HG02884 (cell line): Measurements from ENCODE around the gene PFN1.
"Not testable (repeated sequence)": the region's sequence is repeated elsewhere in the genome, so short reads cannot be mapped to it uniquely, and the experiment has no call there.

Source experiments
- ATAC-seq: cut with Tn5 transposase; IDR thresholded peaks from one replicate; pipeline ENCODE4 v1.9.1; 2021; ENCODE audit warnings: mild to moderate bottlenecking, moderate library complexity; ENCODE audit not compliant: unreplicated experiment

The PFN1 gene

DNA sequence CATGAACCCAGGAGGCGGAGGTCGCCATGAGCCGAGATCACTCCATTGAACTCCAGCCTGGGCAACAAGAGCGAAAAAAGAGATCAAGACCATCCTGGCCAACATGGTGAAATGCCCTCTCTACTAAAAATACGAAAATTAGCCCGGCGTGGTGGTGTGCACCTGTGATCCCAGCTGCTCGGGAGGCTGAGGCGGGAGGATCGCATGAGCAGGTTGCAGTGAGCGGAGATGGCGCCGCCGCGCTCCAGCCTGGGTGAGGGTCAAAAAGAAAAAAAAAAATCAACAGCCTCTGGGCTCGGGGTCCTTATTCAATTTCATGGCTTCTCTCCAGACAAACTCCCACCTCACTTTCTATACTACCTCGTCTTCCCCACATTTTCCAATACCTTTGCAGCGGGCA, 19.4 kb downstream of the PFN1 start:
- ATAC-seq = no peak

DNA sequence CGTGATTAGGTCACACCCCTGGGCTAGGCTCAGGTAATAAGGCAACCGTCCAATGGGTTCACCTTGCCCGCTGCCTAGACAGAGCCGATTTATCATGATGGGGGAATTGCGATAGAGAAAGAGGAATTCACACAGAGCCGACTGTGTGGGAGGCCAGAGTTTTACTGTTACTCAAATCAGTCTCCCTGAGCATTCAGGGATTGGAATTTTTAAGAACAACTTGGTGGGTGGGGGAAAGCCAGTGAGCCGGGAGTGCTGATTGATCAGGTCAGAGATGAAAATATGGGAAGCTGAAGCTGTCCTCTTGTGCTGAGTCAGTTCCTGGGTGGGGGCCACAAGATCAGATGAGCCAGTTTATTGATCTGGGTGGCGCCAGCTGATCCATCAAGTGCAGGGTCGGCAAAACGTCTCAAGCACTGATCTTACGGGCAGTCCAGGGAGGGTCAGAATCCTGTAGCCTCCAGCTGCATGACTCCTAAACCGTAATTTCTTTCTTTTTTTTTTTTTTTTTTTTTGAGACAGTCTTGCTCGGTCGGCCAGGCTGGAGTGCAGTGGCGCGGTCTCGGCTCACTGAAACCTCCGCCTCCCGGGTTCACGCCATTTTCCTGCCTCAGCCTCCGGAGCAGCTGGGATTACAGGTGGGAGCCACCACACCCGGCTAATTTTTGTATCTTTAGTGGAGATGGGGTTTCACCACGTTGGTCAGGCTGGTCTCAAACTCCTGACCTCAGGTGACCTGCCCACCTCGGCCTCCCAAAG, 21.6 kb downstream of the PFN1 start:
- not testable (repeated sequence) for ATAC-seq

DNA sequence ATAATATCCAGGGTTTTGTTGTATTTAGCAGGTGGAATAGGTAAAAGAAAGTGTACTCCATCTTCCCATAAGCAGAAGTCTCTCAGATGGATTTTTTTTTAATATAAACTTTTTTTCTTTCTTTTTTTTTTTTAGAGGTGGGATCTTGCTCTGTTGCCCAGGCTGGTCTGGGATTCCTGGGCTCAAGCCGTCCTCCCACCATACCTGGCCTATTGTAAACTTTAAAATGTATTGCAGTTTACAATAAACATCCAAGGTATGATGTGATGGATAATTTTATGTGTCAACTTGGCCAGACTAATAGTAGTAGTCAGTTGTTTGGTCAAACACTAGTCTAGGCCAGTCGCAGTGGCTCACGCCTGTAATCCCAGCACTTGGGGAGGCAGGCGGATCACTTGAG, 27.0 kb downstream of the PFN1 start:
- no peak for ATAC-seq

DNA sequence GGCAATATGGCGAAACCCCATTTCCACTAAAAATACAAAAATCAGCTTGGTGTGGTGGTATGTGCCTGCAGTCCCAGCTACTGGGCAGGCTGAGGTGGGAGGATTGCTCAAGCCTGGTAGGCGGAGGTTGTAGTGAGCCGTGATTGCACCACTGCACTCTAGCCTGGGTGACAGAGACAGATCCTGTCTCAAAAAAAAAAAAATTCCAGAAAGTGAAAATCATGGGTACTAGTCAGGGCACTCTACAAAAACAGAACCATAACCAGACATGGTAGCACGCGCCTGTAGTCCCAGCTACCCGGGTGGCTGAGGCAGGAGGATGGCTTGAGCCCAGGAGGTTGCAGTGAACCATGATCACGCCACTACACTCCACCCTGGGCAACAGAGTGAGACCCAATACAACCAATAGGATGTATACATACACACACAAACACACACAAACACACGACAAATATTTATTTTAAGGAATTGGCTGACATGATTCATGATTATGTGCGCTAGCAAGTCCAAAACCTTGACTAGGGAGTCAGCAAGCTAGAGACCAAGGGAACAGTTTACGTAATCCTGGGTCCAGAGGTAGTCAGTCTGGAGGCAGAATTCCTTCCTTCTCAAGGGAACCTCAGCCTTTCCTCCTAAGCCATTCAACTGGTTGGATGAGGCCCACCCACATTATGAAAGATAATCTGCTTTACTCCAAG, 27.8 kb downstream of the PFN1 start:
- no peak for ATAC-seq

DNA sequence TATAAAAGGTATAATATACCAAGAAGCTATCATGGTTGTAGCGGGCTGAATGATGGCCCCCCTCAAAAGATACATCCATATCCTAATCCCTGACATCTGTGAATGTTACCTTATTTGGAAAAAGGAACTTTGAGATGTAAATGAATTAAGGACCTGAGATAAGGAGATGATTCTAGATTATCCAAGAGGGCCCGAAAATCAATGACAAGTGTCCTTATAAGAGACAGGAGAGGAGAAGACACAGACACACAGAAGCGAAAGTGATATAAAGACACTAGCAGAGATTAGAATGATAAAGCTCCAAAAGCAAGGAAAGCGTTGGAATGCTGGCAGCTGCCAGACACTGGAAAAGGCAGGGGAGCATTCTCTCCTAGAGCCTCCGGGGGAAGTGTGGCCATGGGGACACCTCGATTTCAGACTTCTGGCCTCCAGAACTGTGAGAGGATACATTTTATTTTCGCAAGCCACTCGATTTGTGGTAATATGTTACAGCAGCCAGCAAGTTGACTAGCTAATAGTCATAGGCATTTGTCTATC, 28.8 kb downstream of the PFN1 start:
- ATAC-seq = no peak

DNA sequence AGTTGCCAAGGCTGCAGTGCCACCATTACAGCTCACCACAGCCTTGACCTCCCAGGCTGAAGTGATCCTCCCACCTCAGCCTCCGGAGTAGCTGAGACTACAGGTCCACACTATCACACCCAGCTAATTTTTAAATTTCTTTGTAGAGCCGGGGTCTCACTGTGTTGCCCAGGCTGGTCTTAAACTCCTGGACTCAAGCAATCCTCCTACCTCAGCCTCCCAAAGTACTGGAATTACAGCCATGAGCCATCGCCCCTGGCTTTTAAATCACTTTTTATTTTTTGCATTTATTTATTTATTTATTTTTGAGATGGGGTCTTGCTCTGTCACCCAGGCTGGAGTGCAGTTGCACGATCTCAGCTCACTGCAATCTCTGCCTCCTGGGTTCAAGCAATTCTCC, 33.8 kb downstream of the PFN1 start:
- not testable (repeated sequence) for ATAC-seq

DNA sequence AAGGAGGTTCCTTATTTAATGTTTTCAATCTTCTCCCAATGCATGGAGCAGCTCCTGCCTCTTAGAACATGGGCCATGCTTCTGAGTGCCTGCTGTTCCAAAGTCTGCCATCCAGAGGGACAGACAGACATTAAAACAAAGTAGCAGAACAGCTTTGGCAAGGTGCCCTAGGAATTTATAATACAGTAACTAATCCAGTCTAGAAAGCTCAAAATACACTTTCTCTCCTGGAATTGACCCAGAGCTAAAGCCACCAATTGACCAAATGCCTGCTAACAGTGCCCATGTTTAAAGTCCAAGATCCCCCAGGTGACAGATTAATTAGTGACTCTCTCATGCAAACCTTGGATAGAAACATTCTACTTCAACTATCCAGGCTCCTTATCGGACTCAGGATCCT, 34.3 kb downstream of the PFN1 start:
- no peak for ATAC-seq

DNA sequence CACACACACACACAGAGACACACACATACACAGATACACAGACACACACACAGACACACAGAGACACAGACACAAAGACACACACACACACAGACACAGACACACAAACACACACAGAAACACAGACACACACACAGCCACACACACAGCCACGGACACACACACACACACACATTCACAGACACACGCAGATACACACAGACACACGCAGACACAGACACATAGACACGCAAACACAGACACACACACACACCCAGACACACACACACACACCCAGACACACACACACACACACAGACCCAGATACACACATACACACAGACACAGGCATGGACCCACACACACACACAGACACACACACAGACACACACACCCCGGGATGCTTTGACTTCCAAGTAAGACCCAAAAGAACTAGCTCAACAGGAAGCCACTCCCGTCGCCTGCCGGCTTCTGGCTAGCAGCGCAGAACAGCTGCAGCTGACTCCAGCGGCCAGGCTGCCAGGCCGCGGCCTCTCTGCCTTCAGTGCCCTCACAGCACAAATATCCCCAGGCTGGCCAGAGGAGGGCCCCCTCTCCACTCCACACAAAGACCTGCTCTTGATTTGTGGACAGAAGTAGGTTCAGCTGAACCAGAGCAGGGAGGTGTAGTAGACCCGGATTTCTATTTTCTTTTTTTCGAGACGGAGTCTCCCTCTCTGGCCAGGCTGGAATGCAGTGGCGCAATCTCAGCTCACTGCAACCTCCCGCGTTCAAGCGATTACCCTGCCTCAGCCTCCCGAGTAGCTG, 39.4 kb downstream of the PFN1 start:
- no peak for ATAC-seq

DNA sequence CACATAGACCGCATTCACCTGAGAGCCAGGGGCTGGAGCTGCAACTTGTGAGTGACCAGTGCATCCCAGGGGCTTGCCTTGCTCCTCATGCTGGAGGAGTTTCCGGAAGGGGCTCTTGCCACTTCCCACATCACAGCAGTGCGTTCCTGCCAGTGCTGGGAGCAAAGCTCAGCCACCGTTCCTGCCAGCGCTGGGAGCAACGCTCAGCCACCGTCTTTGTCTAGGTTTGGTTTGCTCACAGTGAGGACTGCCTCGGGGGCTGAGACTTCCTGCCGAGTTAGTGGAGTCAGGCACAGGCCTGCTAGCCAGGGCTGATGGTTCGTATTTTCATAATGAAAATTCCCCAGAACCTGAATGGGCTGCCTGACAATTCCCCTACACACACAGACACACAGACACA, 40.0 kb downstream of the PFN1 start:
- ATAC-seq = no peak

DNA sequence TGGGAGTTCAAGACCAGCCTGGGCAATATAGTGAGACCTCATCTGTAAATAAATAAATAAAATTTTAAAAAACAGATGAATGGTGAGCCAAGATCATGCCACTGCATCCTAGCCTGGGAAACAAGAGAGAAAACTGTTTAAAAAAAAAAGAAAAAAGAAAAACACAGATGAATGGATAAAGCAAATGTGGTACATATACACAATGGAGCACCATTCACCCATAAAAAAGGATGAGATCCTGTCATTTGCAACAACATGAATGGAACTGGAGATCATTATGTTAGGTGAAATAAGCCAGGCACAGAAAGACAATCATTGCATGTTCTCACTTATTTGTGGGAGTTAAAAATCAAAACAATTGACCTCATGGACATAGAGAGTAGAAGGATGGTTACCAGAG, 41.7 kb downstream of the PFN1 start:
- ATAC-seq = not testable (repeated sequence)

DNA sequence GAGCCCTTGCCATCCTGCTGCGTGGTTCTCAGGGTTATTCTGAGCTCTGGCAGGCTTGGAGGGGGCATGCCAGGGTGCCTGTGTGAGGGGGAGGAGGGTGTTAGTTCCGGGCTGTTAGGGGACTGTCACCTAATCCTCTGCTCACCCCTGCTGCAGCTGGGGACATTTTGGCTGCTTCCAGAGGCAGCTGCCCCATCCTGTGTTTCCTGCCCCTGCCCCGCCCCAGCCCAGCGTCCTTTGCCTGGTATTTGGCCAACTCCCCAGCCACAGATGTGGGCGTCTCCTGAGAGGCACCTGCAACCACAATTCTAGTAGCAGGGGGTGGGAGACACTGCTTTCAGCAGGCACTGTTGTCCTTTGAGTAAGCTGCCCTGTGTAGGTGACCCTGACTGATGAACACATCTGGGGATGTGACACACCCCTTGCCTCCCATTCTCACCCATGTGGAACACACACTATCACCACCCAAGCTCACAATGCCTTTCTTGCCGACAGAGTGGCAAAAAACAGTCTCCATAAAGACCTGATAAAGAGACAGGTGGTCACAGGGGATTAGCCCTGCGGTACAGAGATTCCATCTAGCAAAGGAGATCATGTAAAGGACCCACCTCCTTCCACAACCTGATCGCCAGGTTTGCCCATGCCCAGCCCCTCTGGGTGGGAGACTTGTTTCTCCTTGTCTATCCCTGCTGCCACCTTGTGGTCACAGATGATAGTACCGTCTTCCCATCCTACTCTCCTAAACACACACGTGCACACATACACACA, 45.1 kb downstream of the PFN1 start, which contains the start of gene CHRNE:
TSS of gene CHRNE (minus strand) at position 48 of the 768 bp plus-strand sequence. CDS start at position 13, 35 bp downstream.
- ATAC-seq = no peak

DNA sequence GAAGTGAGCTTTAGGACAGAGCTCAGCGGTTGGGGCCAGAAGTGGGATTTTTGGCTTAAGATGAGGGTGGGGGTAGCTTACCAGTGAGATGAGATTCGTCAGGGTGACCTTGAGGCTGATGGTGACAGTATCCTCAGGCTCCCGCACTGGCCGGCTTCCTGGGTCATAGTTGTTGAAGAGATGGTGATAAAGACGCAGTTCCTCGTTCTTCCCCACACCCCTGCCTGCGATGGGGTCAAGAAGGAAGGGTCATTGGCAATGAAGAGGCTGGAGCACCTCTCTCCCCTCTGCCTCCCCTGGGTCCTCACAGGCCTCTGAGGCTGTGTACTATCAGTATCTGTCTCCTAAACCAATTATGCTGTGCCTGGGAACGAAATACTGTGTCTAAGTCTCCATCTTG, 45.8 kb downstream of the PFN1 start:
- ATAC-seq = no peak

DNA sequence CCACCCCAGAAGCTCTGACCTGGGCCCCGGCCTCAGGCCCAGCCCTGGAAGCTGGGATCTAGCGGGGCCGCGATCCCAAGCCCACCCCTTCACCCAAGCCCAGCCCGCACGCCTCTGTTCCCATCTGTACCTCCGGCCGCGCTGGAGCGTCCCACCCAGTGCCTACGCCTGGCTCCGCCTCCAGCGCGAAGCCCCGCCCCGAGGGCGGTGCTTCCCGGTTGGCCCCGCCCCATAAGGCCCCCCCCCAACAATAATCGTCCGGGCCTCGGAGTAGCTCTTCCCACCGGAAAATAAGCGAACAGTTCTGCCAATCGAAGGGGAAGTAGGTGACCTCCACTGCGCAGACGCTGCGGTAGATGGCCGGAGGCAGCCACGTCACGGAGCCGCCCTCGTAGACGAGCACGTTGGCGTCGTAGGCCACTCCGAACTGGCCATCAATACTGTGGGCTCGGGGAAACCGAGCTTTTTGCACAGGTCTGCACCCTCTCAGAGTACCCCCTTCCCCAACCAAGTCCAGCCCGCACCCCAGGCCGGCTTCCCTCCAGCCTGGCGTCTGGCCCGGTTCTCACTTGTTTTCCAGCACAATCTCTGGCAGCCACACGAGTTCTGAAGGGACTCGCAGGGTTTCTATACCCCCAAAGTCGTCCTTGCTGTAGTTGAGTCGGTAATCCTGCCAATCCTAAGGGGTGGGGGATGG, 46.5 kb downstream of the PFN1 start:
- no peak for ATAC-seq

DNA sequence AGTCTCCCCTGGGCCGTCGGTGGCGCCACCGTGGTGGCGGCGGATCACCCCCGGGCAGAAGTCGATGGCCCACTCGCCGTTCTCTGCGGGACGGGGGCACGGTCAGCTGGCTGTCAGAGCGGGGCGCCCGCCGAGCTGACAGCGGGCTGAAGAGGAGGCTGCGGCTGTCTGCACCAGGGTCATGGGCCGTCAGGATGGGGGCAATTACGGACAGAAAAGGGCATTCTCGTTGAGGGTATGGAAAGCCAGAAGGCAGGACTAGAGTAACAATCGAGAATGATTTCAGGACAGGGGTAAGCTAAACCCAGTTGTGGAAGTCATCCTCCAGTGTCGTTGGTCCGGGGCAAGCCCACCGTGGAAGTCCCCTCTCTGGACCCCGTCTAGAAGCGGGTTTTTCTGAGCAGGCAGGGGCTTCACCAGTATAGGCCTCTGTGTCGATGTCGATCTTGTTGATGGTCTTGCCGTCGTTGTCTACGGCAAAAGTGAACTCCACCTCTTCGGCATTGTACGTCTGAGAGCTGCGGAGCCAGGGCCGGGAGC, 47.2 kb downstream of the PFN1 start:
- no peak for ATAC-seq

DNA sequence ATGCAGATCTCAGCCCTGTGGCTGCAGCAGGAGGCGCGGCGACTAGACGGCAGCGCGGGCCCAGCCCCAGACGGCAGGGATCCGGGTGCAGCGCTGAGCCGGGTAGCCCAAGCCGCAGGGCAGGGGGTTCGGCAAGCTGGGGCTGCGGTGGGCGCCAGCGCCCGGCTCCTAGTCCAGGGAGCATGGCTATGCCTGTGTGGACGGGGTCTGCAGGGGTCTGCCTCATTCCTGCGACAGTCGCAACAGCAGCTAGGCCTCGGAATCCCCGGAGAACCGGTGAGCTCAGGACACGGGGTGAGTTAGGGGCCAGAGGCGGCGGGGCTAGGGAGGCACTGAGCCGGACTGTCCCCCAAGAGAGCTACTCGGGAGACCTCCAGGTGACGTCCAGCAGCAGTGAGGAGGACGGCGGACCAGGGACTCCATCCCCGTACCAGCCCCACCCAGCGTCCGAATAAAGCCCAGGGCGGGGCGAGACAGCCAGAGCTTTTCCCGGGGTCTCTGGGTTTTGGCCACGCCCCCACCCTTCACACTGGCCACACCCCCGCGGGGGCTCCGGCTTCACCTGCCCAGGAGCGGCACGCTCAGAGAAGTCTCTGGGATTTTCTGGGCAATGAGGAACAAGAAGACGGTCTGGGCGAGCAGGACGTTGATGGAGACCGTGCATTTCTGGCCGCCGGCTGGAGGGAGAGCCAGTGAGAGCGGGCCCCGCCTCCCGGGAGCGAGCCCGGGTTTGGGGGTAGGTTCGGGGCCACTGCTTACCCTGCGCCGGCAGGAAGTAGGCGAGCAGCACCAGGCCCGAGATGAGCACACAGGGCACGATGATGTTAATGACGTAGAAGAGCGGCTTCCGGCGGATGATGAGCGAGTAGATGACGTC, 47.9 kb downstream of the PFN1 start:
- ATAC-seq = no peak

DNA sequence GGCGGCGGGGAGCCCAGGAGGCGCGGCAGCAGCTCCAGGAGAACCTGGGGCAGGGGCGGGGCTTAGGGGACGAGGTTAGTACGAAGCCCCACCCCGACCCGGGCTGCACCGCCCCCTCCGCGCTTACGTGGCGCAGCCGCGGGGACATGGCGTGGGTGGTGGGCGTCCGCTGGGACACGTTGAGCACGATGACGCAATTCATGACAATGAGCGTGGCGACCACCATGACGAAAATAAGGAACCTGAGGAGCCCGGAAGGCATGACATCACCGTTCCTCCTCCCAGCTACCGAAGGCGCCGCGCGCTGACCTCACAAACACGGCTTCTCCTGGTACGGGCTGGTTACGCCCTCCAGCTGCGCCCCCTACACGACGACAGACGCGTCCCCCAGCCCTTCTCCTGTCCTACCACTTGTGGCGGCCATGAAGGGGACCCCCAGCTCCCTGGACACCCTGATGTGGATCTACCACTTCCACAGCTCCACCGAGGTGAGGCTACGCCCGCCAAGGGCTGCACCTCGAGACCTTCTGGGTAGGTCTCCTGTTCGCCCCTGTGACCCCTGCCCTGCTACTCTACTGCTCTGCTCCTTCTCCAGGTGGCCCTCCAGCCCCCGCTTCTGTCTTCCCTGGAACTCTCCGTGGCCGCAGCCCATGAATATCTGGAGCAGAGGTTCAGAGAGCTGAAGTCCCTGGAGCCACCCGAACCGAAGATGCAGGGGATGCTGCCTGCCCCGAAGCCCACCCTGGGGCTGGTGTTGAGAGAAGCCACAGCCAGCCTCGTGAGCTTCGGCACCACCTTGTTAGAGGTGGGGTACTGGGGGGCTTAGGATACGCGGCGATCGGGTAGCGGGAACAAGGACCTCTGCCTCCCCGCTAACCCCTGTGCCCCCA, 48.7 kb downstream of the PFN1 start, which contains the start of gene C17orf107:
TSS of gene C17orf107 (plus strand) at position 196 of the 890 bp plus-strand sequence. CDS start at position 423, 227 bp downstream.
- ATAC-seq = no peak

DNA sequence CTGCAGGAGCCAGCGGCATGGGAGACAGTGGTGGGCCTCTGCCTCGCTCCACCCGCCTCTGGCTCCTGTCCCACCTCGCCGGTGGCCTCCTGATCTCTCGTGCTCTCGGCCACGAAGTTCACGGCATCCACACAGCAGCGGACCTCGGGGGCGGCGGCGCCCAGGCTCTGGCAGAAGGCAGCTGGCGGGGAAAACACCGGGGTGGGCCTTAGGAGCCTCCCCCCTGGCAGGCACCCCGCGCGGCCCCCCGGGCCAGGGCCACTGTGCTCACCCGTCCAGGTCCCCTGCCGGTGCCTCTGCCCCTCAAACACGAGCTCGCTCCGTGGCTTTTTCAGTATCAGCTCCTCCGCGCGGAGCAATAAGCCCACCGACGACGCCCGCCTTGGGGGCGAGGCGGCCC, 49.4 kb downstream of the PFN1 start:
- ATAC-seq = no peak

DNA sequence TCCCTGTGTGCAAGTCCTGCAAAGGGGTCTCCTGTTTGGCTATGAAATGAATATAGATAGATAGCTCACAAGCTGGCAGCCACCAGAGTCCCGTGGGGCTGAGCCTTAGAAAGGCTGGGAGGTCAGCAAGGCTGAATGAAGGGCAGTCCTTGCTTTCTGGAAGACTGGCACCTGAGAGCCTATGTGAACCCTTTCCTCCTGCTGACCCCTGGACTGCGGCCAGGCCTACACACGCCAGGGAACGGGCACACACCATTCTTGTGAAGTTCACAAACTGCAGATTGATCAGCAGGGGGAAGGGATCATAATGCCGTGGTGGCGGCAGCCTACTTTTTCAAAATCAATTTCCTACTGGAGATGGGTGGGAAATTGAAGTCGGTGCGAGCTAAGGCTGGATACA, 50.0 kb downstream of the PFN1 start:
- ATAC-seq = no peak
